ENCODE data around the gene KIN.

Gene KIN

GRCh38 chr10:7701158-7701742 is 86.5 kb downstream of the KIN start:
- no peak overlapping the region for H3K9ac ChIP-seq (ENCODE audit: low read depth in 1 of 2, low read length in 2 of 2)
- H3K27ac ChIP-seq (ENCODE audit: low read depth, low read length), result no peak overlapping the region
- no peak overlapping the region for H3K4me3 ChIP-seq (ENCODE audit: low read depth in 1 of 2, low read length in 2 of 2)
- H3K36me3 ChIP-seq (ENCODE audit: control insufficient read depth in 1 of 2, insufficient read depth in 2 of 2, low read length in 2 of 2), result no peaks in the 10 kb centered on the region
- H3K27me3 ChIP-seq (ENCODE audit: control insufficient read depth in 1 of 2, insufficient read depth in 2 of 2, low read length in 2 of 2), result peaks cover 0 to 4% of the 10 kb centered on the region in 2 donors
- no peaks in the 10 kb centered on the region for H3K4me1 ChIP-seq (ENCODE audit: control insufficient read depth in 1 of 2, insufficient read depth in 2 of 2, low read length in 2 of 2)
- no peaks in the 10 kb centered on the region for H3K9me3 ChIP-seq (ENCODE audit: control insufficient read depth in 1 of 2, low read length in 2 of 2)
